OCI-LY1 (cell line): ENCODE measurements around the gene FNTB.

Experiments
- H2AFZ ChIP-seq: fragments of 200-600 bp; sonication (generic), shearing (Covaris generic); 2 replicates; pipeline ENCODE4 v1.6.0; 2014; ENCODE audit warnings: antibody characterized with exemption, mild to moderate bottlenecking, low read length
- H3F3A ChIP-seq: fragments of 200-600 bp; sonication (generic), shearing (Covaris generic); 2 replicates; pipeline ENCODE4 v1.6.0; 2014; ENCODE audit warnings: mild to moderate bottlenecking, antibody characterized with exemption, low read length, moderate library complexity; ENCODE audit not compliant: insufficient read depth
- H3K27ac ChIP-seq: fragments of 200-600 bp; sonication (generic); 2 replicates; pipeline ENCODE4 v1.5.1; 2014; ENCODE audit warnings: low read length, mixed run types, mild to moderate bottlenecking, low read depth; ENCODE audit not compliant: poor library complexity, severe bottlenecking
- H3K27me3 ChIP-seq: fragments of 200-600 bp; sonication (generic); 2 replicates; pipeline ENCODE4 v1.6.0; 2014; ENCODE audit warnings: antibody characterized with exemption, mild to moderate bottlenecking, low read length, moderate library complexity; ENCODE audit not compliant: insufficient read depth
- H3K36me3 ChIP-seq: fragments of 200-600 bp; sonication (generic); 2 replicates; pipeline ENCODE4 v1.6.1; 2014; ENCODE audit warnings: mild to moderate bottlenecking, antibody characterized with exemption, low read length, moderate library complexity, mixed read lengths; ENCODE audit not compliant: insufficient read depth
- H3K4me1 ChIP-seq: fragments of 200-600 bp; sonication (generic); 2 replicates; pipeline ENCODE4 v1.5.1; 2014; ENCODE audit warnings: mild to moderate bottlenecking, low read length, moderate library complexity; ENCODE audit not compliant: insufficient read depth, severe bottlenecking
- H3K4me2 ChIP-seq: fragments of 200-600 bp; sonication (generic), shearing (Covaris generic); 2 replicates; pipeline ENCODE4 v1.6.1; 2014; ENCODE audit warnings: low read length
- H3K4me3 ChIP-seq: fragments of 200-600 bp; sonication (generic); 2 replicates; pipeline ENCODE4 v1.5.1; 2014; ENCODE audit warnings: low read length, low read depth, mild to moderate bottlenecking, mixed read lengths; ENCODE audit not compliant: poor library complexity, severe bottlenecking
- H3K79me2 ChIP-seq: fragments of 200-600 bp; shearing (Covaris generic); 2 replicates; pipeline ENCODE4 v1.6.1; 2016; ENCODE audit warnings: mixed run types, low read length, mixed read lengths; ENCODE audit not compliant: insufficient read depth
- H3K9ac ChIP-seq: fragments of 200-600 bp; sonication (generic), shearing (Covaris generic); 2 replicates; pipeline ENCODE4 v1.6.1; 2014; ENCODE audit warnings: mild to moderate bottlenecking, low read length, mixed read lengths
- H3K9me2 ChIP-seq: fragments of 200-600 bp; sonication (generic), shearing (Covaris generic); 2 replicates; pipeline ENCODE4 v1.6.1; 2014; ENCODE audit warnings: low read depth, mild to moderate bottlenecking, low read length, mixed read lengths
- H3K9me3 ChIP-seq: fragments of 200-600 bp; shearing (Covaris generic); 2 replicates; pipeline ENCODE4 v1.6.1; 2014; ENCODE audit warnings: low read length, mixed read lengths
- H4K20me1 ChIP-seq: fragments of 200-600 bp; sonication (generic), shearing (Covaris generic); 2 replicates; pipeline ENCODE4 v1.6.0; 2016; ENCODE audit warnings: mild to moderate bottlenecking, low read length; ENCODE audit not compliant: insufficient read depth
- CTCF ChIP-seq: fragments of 200-600 bp; sonication (generic), shearing (Covaris generic); IDR thresholded peaks from 2 replicates; pipeline ENCODE4 v1.5.1; 2017; ENCODE audit warnings: mild to moderate bottlenecking, antibody characterized with exemption, low read length, moderate library complexity, mixed read lengths
- EZH2 ChIP-seq: fragments of 200-600 bp; sonication (generic), shearing (Covaris generic); IDR thresholded peaks from 2 replicates; pipeline ENCODE4 v1.8.0; 2017; ENCODE audit warnings: borderline replicate concordance, mixed run types, mild to moderate bottlenecking, antibody characterized with exemption, low read length, moderate library complexity, mixed read lengths

Gene FNTB

GRCh38 chr14:64998455-64998931 lies 11.8 kb downstream of the FNTB start:
- Histone ChIP-seq H3K9me2 (no peaks in the 10 kb centered on the region), H3K27ac (no peak overlapping the region), H3K4me1 (no peaks in the 10 kb centered on the region), H3K27me3 (no peaks in the 10 kb centered on the region), H2AFZ (no peak overlapping the region), H3K79me2 (no peaks in the 10 kb centered on the region), H3K4me3 (no peak overlapping the region), H3K4me2 (no peak overlapping the region), H4K20me1 (no peaks in the 10 kb centered on the region), H3F3A (no peaks in the 10 kb centered on the region), H3K9ac (no peak overlapping the region), H3K36me3 (no peaks in the 10 kb centered on the region), H3K9me3 (no peaks in the 10 kb centered on the region)
- TF ChIP-seq CTCF (no peak), EZH2 (no peak)

GRCh38 chr14:65000898-65001591 lies 14.3 kb downstream of the FNTB start:
- Histone ChIP-seq H3K9ac (no peak overlapping the region), H3K27me3 (no peaks in the 10 kb centered on the region), H3K4me2 (no peak overlapping the region), H3K4me1 (no peaks in the 10 kb centered on the region), H3F3A (no peaks in the 10 kb centered on the region), H2AFZ (no peak overlapping the region), H3K9me3 (no peaks in the 10 kb centered on the region), H3K79me2 (no peaks in the 10 kb centered on the region), H3K9me2 (no peaks in the 10 kb centered on the region), H3K4me3 (no peak overlapping the region), H3K36me3 (no peaks in the 10 kb centered on the region), H3K27ac (no peak overlapping the region), H4K20me1 (no peaks in the 10 kb centered on the region)
- no peak for TF ChIP-seq EZH2

GRCh38 chr14:65001723-65002122 lies 15.0 kb downstream of the FNTB start:
- Histone ChIP-seq H3K36me3 (no peaks in the 10 kb centered on the region), H2AFZ (no peak overlapping the region), H3K4me1 (no peaks in the 10 kb centered on the region), H3K9me2 (no peaks in the 10 kb centered on the region), H3K9ac (no peak overlapping the region), H3F3A (no peaks in the 10 kb centered on the region), H3K4me3 (no peak overlapping the region), H3K79me2 (no peaks in the 10 kb centered on the region), H3K9me3 (no peaks in the 10 kb centered on the region), H3K27me3 (no peaks in the 10 kb centered on the region), H4K20me1 (no peaks in the 10 kb centered on the region), H3K27ac (no peak overlapping the region), H3K4me2 (no peak overlapping the region)
- TF ChIP-seq EZH2 (no peak), CTCF (no peak)

DNA sequence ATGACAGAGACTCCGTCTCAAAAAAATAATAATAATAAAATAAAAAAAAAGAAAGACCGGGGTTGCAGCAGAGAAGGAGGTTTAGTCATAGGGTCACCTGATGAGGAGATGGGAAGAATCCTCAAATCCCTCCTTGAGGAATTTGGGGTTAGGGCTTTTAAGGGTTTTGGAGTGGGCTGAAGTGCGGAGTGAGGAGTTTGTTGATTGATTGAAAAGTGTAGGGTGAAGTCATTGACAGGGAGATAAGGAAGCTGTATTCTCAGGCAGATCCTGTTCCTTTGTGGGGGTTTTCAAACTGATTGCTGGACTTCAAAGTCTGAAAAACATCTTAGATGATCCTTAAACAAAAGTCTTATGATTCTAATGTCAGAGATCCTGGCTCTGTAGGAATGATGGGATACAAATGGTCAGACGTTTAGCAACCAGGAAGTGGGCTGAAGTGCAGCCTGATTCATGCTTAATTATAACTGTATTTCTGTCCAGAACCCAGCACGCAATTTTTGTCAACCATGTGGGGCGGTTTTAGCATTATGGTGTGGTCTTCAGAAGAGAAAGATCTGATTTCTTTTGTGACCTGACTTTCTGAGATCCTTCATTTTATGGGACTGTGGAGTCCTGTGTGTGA lies 16.0 kb downstream of the FNTB start:
- Histone ChIP-seq H3K9me3 (no peaks in the 10 kb centered on the region), H3K9me2 (no peaks in the 10 kb centered on the region), H3K27ac (no peak overlapping the region), H3K4me1 (no peaks in the 10 kb centered on the region), H3K4me3 (no peak overlapping the region), H3K4me2 (no peak overlapping the region), H3K36me3 (no peaks in the 10 kb centered on the region), H3F3A (no peaks in the 10 kb centered on the region), H4K20me1 (no peaks in the 10 kb centered on the region), H3K27me3 (no peaks in the 10 kb centered on the region), H2AFZ (no peak overlapping the region), H3K79me2 (no peaks in the 10 kb centered on the region), H3K9ac (no peak overlapping the region)
- TF ChIP-seq CTCF (no peak), EZH2 (no peak)
